Epidermal melanocyte (primary cell): ENCODE measurements around the gene GSTA2.
"Not testable (repeated sequence)": the region's sequence is repeated elsewhere in the genome, so short reads cannot be mapped to it uniquely, and the experiment has no call there.

Experiments
- DNase-seq: peaks from one replicate; pipeline ENCODE4 v3.0.0; 2011; ENCODE audit warnings: low spot score; ENCODE audit not compliant: insufficient read length

GSTA2 gene

GRCh38 chr6:52726193-52726542 is 37.1 kb downstream of the GSTA2 start:
- no peak for DNase-seq

- no peak for DNase-seq
These were observed 37.6 kb downstream of the GSTA2 start for GRCh38 chr6:52725535-52726192.

- DNase-seq, result no peak
These were observed 38.1 kb downstream of the GSTA2 start for GRCh38 chr6:52725143-52725534.

GRCh38 chr6:52724406-52725121 is 38.7 kb downstream of the GSTA2 start:
- DNase-seq, result peak; percentile 43

GRCh38 chr6:52724042-52724405 is 39.3 kb downstream of the GSTA2 start:
- DNase-seq, result no peak

DNA sequence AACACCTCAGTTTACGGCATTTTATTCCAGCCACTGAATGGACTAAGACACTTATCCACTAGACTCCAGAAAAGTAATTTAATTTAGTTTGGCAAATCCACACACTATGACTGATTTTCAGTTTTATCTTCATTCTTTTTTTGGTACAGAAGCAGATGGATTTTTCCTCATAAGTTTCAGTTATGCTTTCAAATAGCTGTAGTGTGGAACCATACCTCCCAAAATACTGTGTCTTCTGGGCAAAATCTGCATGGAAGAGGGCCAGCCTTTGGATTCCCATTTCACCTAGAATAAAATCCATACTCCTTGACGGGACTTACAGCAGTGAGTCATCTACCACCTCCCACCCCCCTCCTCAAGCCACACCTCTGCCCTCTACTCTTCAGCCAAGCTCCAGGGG is 43.0 kb downstream of the GSTA2 start:
- no peak for DNase-seq

DNA sequence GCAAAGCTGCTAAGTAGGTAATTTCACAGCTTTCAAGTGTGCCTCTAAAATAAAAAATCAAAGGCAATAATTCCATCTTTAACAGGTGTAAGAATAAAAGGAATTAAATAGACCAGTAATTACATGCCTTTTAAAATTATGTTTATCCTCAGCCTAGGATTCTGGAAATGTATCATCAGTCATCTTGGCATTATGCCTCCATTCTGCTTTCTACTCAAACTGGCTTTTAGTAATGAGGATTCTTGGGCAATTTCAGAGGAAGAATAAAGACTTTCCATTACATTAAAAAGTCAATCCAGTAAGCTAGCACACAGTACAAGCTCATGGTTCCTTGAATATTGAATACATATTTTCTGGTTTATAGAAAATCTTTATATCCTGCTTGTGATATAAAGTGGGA is 44.7 kb downstream of the GSTA2 start:
- no peak for DNase-seq

DNA sequence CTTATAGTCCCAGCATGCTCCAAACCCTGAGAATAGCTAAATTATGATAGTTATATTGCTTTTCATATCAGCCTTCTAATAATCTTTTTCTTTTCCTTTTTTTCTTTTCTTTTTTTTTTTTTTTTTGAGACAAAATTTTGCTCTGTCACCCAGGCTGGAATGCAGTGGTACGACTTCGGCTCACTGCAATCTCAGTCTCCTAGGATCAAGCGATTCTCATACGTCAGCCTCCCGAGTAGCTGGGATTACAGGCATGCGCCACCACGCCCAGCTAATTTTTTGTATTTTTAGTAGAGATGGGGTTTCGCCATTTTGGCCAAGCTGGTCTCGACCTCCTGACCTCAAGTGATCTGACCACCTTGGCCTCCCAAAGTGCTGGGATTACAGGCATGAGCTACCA is 48.5 kb downstream of the GSTA2 start:
- not testable (repeated sequence) for DNase-seq

DNA sequence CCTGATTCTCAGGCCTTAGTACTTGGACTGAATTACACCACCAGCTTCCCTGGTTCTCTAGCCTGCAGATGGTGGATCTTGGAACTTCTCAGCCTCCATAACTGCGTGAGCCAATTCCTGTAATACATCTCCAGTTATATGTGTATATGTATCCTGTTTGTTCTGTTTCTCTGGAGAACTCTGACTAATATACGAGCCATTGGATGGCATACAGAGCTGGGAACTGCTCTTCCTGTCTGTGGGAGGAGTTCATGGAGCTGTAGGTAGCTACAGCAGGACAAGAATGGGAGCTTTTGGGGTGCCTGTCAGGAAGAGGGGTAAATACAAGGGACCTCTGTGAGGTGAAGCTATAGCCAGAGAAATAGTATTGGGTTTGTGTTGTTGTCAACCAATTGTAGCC is 51.1 kb downstream of the GSTA2 start:
- DNase-seq, result no peak

- no peak for DNase-seq
These were observed 55.2 kb downstream of the GSTA2 start for GRCh38 chr6:52707963-52708680.

GRCh38 chr6:52706001-52706400 is 57.3 kb downstream of the GSTA2 start:
- DNase-seq, result no peak

DNA sequence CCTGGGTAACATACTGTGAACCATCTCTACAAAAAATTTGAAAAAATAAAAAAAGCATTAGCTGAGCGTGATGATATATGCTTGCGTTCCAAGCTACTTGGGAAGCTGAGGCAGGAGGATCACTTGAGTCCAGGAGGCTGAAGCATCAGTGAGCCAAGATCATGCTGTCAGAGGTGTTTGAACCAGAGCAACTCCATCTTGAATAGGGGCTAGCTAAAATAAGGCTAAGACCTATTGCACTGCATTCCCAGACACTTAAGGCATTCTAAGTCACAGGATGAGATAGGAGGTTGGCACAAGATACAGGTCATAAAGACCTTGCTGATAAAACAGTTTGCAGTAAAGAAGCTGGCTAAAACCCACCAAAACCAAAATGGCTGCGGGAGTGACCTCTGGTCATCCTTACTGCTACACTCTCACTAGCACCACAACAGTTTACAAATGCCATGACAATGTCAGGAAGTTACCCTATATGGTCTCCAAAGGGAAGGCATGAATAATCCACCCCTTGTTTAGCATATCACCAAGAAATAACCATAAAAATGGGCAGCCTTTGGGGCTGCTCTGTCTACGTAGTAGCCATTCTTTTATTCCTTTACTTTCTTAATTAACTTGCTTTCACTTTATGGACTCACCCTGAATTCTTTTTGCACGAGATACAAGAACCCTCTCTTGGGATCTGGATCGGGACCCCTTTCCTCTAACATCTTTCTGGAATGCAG is 58.3 kb downstream of the GSTA2 start:
- not testable (repeated sequence) for DNase-seq

DNA sequence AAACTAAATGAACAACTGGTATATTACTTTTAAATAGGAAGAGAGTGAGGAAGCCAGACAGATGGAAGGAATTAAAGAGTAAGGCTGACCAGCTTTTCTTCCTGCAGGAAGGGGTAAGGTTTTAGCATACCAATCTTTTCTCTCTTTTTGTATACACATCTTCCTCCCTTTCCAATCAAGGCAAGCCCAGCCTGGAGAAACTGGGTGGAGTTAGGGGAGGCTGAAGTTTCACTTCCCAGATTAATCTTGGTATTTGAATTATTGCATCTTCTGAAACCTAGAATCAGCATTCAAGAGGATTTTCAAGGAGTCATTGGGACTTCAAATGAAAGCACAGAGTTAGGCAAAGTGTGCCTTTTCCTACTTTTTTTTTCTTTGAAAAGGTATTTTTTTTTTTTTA is 59.2 kb downstream of the GSTA2 start:
- no peak for DNase-seq
